K562 treated with DMSO at 1 percent for 12 hours (cell line): ENCODE measurements around the gene HOXA7. TPM values are rescaled to one million over a fixed set of nuclear protein-coding genes. Genes with fewer than 3 reads are reported as not detected.

ENCODE experiments used
- total RNA-seq: library from RNA; unstranded; fragments of 300-600 nt; gene quantifications from 2 replicates; pipeline ENCODE4 v1.2.3, GENCODE V29; 2022; ENCODE audit not compliant: insufficient read depth

Gene HOXA7
- not detected in 2 replicates for total RNA-seq

DNA sequence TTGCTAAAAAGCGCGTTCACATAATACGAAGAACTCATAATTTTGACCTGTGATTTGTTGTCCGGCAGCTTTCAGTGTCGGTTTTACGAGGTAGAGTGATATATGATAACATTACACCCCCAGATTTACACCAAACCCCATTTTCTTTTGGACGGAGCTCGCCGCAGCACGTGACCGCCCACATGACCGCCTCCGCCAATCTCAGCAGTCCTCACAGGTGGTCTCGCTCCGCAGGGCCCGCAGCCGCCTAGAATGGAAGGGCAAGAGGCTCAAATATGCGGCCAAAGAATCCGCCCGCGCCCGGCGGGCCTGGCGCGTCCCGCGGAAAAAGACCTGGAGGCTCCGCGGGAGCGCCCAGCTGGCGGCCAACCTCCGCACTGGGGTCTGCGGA, at the start of gene HOXA7:
Gene HOXA7, minus strand, starts transcription at position 168 of the 391 bp plus-strand sequence. Its CDS starts 130 bp downstream, at position 38.

DNA sequence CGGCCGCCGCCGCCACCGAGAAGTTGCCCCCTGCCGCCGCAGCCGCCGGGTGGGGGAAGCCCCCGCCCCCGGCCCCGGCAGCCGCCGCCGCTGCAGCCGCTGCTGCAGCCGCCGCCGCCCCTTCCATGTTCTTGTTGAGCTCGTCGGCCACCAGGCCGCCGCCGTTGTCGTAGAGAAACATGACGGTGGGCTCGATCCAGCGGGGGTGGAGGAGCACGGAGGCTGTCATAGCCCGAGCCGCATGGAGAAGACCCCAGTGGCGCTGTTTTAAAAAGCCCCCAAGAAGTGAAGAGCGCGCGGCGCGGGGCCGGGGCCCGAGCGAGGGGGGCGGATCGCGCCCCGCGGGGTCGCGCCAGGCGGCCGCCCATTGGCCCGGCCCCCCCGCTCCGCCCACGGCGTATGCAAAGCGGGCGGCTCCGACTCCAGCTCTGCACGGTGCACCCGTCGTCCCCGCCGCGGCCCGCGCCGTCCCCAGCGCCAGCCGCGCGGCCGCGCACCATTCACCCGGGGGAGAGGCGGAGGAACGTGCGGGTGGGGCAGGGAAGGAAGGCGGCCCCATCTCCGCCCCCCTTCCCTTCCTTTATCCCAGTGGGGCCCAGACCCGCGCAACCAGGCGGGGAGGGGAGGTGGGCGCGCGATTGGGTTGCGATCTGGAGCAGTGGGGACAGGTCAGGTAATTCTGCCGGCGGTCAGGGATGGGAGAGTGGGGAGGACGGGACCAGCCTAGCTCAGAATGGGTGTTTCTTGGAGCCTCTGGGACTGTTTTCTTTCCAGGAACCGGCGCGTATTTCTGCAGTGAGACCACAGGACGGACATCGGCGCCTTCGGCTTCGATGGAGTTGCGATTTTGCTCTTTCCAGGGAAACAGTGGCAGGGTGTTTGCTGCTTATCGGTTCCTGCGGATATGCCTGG, 43.6 kb upstream of the HOXA7 start, which contains the start of gene HOXA13:
Gene HOXA13, minus strand, starts transcription at position 243 of the 912 bp plus-strand sequence. Its CDS starts 14 bp downstream, at position 229.

DNA sequence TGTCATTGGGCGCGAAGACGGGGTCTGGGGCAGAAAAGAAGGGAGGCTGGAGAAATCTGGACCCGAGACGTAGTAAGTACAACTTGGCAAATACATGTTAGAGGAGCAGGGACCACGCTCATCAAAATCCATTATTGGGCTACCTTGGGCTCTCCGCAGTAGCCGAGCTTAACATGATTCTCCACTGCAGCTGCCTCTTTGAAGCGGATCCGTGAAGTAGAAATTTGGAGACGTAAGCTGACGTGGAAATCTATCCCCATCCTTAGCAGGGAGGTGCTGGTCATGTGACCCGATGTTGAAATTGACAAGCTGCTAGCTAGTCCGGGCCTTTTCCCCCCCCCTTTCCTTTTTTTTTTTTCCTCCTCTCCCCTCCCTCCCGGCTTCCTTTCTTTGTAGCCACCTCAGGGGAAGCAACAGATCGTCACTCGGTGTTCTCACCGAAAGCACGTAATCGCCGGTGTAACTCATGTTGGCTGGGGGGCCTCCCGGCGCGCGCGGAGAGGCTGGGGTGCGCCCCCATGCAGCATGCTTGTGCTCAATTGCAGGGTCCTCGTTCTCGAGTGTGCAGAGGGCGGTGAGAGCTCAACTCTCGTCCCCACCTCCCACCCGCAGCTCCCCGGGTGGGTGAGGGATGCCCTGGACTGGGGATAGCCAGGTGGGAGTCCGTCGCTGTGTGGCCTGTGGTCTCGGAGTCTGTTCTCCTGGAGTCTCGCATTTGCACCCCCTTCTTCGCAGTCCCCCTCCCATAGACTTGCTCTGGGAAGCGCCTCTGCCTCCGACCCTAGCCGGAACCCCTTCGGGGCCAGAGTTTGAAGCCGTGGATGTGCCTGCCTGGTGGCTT, 28.8 kb upstream of the HOXA7 start, which contains the start of gene HOXA11:
Gene HOXA11, minus strand, starts transcription at position 220 of the 841 bp plus-strand sequence. Its CDS starts 88 bp downstream, at position 132.

DNA sequence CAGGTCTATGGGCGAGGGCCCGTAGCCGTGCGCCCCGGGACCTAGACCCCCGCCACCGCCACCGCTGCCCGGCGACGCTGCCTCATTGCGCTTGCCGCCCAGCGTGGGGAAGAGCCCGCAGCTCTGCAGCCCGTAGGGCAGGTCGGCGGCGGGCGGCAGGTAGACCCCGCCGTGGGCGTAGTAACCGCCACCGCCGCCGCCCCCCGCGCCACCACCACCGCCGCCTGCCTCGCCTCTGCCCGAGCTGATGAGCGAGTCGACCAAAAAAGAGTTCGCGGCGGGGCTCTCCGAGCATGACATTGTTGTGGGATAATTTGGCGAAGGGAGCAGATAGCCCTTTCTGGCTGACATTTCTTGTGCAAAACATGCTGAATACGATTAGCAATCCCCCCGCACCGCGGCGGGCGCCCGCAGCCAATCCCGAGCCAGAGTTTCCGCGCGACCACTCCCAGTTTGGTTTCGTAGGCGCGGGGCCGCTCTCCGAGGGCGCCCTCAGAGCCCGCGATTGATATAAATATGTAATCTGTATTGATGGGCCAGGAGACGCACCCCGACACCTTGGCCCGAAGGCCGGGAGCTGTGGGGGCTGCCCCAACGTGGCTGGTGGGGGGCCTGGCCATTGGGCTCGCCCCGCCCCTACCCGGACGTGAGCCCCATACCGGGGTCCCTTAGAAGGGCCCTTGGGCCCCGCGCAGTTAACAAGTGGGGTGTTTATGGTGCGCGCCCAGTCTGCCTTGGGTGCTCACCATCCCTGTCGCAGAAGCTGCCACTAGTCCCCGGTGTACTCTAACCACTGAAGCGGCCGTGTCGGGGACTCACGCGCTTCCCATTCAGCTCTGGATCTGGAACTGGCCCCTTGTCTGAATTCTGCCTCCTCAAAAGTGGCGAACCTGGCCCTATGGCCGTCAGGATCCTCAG, 17.7 kb upstream of the HOXA7 start, which contains the start of gene HOXA10:
Gene HOXA10, minus strand, starts transcription at position 365 of the 918 bp plus-strand sequence. Its CDS starts 14 bp downstream, at position 351.

DNA sequence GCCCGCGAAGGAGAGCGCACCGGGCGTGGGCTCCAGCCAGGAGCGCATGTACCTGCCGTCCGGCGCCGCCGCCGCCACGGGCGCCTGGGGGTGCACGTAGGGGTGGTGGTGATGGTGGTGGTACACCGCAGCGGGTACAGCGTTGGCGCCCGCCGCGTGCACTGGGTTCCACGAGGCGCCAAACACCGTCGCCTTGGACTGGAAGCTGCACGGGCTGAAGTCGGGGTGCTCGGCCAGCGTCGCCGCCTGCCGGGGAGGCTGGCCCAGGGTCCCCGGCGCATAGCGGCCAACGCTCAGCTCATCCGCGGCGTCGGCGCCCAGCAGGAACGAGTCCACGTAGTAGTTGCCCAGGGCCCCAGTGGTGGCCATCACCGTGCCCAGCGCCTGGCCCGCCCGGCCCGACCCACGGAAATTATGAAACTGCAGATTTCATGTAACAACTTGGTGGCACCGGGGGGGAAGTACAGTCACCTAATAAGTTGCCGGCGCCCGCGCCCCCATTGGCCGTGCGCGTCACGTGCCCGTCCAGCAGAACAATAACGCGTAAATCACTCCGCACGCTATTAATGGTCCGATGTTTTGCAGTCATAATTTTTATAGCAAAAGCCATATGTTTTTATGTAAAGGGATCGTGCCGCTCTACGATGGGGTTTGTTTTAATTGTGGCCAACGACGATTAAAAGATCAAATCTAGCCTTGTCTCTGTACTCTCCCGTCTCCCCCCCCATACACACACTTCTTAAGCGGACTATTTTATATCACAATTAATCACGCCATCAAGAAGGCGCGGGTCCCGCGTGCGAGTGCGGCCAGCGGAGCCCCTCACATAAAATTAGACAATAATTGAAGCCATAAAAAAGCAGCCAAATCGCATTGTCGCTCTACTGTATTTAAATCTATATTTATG, 8.9 kb upstream of the HOXA7 start, which contains the start of gene HOXA9:
Gene HOXA9, minus strand, starts transcription at position 449 of the 907 bp plus-strand sequence. Its CDS starts 80 bp downstream, at position 369.

DNA sequence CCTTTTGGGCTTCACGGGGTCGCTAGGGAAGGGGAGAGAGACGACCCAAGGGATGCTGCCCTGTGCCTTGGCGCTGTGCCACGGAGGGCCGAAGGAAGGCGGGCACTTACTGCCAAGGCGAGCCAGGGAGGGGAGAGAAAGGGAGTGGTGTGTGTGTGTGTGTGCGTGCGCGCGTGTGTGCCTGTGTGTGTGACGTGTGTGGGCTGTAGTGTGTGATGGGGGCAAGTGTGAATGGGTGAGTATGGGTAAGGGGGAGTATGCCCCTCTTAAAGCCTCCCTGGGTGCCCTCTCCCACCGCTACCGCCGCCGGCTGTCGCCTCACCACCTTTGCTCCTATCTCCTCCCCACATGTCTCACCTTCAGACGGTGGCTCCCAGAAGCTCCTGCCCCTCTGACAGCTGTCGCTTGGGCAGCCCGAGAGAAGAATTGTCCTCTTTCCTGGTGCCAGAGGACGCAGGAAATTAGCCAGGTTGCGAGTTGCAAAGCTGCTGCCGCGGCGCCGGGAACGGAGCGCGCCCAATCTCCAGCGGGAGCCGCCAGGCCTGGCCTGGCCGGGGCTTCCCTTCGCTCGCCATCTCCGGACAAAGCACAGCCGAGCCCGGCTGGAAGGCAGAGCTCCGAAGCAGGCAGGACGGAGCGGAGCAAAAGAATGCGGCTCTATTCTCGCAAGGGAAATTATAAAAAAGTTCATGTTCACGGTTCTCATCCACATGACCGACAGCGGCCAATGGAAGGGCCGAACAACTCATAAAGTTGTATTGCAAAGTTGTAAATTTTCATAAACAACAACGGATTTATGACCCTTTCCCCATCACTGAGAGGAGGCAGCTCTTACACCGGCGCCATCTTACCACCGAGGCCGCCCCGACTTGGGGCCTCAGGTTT, 4.3 kb downstream of the HOXA7 start, which contains the start of gene HOXA3:
Gene HOXA3, minus strand, starts transcription at position 653 of the 885 bp plus-strand sequence. CDS start 41,943 bp downstream, outside the sequence.

DNA sequence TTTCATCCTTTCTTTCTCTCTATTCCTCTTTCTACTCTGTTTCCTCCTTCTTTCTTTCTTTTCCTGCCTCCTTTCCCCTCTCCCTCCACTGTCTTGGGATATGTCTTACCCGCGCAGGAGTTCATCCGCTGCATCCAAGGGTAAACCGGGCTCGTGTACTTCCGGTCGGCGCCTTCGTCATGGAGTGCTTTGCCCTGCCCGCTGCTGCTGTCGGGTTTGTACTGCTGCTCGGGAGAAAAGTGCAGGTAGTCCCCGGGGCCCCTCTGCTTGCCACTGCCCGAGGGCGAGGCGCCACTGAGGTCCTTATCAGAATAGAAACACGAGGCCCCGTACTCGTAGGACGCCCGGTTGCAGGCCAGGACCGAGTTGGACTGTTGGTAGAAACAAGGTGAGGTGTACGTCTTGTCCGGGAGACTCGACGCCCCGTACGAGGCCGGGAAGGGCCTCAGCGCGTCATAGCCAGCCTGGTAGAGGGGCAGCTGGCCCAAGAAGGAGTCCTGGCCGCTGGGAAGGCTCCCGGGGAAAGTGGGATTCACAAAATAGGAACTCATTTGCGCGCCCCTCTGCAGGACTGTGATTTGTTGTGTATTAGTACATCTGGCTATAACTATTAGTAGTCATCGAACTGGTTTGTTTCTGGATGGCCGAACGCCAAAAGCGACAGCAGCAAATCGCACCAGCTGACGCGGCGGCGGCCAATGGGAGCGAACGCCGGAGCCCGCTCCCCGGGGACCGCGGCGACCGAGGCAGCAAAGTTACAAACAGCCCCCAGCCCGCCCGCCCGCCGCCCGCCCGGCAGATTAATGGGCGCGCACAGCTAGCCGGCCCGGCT, 9.1 kb downstream of the HOXA7 start, which contains the start of gene HOXA6:
Gene HOXA6, minus strand, starts transcription at position 576 of the 832 bp plus-strand sequence. Its CDS starts 25 bp downstream, at position 551.

DNA sequence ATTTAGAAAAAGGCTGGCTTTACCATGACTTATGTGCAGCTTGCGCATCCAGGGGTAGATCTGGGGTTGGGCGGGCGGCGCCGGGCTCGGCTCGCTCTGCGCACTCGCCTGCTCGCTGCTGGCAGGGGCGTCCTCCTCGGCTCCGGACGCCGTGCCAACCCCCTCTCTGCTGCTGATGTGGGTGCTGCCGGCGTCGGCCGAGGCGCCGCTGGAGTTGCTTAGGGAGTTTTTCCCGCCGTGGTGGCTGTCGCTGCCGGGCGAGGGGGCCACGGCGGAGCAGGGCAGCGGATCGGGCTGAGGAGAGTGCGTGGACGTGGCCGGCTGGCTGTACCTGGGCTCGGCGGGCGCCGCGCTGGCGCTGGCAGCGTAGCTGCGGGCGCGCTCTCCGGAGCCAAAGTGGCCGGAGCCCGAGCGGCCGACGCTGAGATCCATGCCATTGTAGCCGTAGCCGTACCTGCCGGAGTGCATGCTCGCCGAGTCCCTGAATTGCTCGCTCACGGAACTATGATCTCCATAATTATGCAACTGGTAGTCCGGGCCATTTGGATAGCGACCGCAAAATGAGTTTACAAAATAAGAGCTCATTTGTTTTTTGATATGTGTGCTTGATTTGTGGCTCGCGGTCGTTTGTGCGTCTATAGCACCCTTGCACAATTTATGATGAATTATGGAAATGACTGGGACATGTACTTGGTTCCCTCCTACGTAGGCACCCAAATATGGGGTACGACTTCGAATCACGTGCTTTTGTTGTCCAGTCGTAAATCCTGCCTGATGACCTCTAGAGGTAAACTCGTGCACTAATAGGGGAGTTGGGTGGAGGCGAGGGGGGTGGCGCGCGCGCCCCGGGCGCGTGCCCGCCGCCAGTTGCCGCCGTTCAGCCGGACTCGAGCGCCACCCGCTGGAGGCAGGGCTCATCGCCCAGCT, 13.2 kb downstream of the HOXA7 start, which contains the start of gene HOXA5:
Gene HOXA5, minus strand, starts transcription at position 659 of the 927 bp plus-strand sequence. Its CDS starts 74 bp downstream, at position 585.

DNA sequence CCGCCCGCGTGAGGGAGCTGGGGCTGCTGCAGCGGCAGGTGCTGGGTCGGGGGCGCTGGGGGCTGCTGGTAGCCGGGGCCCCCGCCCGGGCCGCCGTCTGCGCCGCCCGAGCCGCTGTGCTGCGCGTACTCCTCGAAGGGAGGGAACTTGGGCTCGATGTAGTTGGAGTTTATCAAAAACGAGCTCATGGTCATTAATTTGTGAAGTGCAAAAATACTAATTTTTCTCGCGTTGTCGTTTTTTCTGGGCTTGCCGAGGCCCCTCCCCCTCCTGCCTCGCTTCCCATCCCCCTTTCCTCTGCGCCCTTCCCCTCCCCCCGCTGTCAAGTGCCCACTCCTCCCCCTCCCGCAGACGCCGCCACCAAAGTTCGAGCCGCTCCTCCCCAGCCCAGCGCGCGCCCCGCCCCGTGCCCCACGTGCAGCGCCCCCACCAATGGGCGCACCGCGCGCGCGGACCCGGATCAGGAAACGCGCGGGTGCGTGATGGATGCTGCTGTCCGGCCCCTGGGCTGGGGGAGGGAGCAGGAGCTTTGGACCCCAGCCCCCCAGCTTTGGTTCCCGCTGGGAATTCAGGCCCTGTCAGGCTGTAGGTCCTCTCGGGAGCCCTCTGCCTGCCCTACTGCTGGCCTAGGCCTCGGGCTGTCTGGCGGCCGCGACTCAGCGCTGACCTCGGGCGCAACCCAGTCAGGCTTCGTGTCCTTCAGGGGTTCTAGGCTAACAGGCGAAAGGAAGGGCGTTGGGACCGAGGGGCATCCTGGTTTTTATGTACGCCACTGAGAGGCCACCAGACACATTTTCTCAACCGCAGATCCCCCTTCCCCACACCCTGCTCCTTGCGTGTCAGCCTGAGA, 25.7 kb downstream of the HOXA7 start, which contains the start of gene HOXA4:
Gene HOXA4, minus strand, starts transcription at position 218 of the 850 bp plus-strand sequence. Its CDS starts 24 bp downstream, at position 194.

Other genes with a start within 250 kb of the HOXA7 start
- not detected in 2 replicates for gene HOXA1, start 60.7 kb downstream of the HOXA7 start, total RNA-seq
- gene HOXA2, start 54.0 kb downstream of the HOXA7 start, total RNA-seq = not detected in 2 replicates
- gene HOXA4, start 25.9 kb downstream of the HOXA7 start, total RNA-seq = not detected in 2 replicates
- gene HOXA5, start 13.0 kb downstream of the HOXA7 start, total RNA-seq = not detected in 2 replicates
- not detected in 2 replicates for gene HOXA6, start 8.9 kb downstream of the HOXA7 start, total RNA-seq
- gene HOXA3, start 4.1 kb downstream of the HOXA7 start, total RNA-seq = not detected in 2 replicates
- gene HOXA9, start 8.9 kb upstream of the HOXA7 start, total RNA-seq = not detected in 2 replicates
- not detected in 2 replicates for gene HOXA10, start 17.6 kb upstream of the HOXA7 start, total RNA-seq
- gene HOXA11, start 28.6 kb upstream of the HOXA7 start, total RNA-seq = not detected in 2 replicates
- gene HOXA13, start 43.4 kb upstream of the HOXA7 start, total RNA-seq = not detected in 2 replicates
- not detected in 2 replicates for gene EVX1, start 86.1 kb upstream of the HOXA7 start, total RNA-seq